ENCODE data around the gene LCE3D. TPM values are rescaled to one million over a fixed set of nuclear protein-coding genes. Genes with fewer than 3 reads are reported as not detected.

The LCE3D gene
- total and polyA plus RNA-seq, 2 donors (not counting 1 experiment from before 2014, with no cell fraction given): not detected

DNA sequence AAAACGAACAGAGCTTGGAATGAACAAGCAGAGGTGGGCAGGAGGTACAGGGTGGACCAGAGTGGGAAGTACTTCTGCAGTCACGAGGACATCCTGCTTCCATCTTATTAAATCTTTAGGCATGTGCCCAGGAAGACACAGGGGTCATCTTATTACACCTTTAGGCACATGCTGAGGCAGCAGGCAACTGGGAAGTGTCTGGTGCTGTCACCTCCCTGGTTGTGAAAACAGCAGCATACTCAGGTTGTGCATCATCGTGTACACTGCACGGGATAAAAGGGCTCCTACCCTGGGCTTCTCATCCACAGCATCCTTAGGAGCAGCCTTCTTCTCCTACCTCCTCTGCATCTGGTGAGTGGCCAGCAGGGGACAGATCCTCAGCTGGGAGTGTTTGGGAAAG is 19.6 kb upstream of the LCE3D start, which contains the start of gene LCE3C:
Gene LCE3C, plus strand, starts transcription at position 301 of the 400 bp plus-strand sequence. CDS start 498 bp downstream, outside the sequence.
- Histone ChIP-seq H3K27ac (ENCODE audit: insufficient read depth, low read length) (no peak within 1 kb of the TSS), H3K36me3 (ENCODE audit: control insufficient read depth, insufficient read depth, low read length) (no peaks in the 10 kb centered on the region), H3K79me2 (ENCODE audit: control insufficient read depth, insufficient read depth, low read length) (no peaks in the 10 kb centered on the region), H3K9ac (ENCODE audit: insufficient read depth, low read length) (no peak within 1 kb of the TSS), H2AFZ (ENCODE audit: low read length) (no peak within 1 kb of the TSS), H4K20me1 (ENCODE audit: control insufficient read depth, extremely low read depth, insufficient read depth, low read length) (no peaks in the 10 kb centered on the region), H3K27me3 (ENCODE audit: control insufficient read depth, insufficient read depth, low read length) (no peaks in the 10 kb centered on the region), H3K4me2 (ENCODE audit: extremely low read depth, insufficient read depth, low read length) (no peak within 1 kb of the TSS), H3K9me3 (ENCODE audit: control insufficient read depth, insufficient read depth, low read depth, low read length) (no peaks in the 10 kb centered on the region), H3K4me3 (replicated peaks in 1 of 4; ENCODE audit: control extremely low read depth in 1 of 4, insufficient read depth in 1 of 4, low read depth in 3 of 4, low read length in 4 of 4) (no peak within 1 kb of the TSS), H3K4me1 (ENCODE audit: control insufficient read depth, extremely low read depth, insufficient read depth, low read length) (no peaks in the 10 kb centered on the region)
- TF ChIP-seq EZH2 (IDR thresholded peaks at IDR 0.05; ENCODE audit: low read length, missing control alignments) (no peak), CTCF (conservative IDR thresholded peaks at IDR 0.05 in 1 of 2, IDR thresholded peaks at IDR 0.05 in 1 of 2; ENCODE audit: low read depth in 1 of 2, low read length in 2 of 2) (no peak)
- no peak for DNase-seq (ENCODE audit: low read depth in 2 of 2)

DNA sequence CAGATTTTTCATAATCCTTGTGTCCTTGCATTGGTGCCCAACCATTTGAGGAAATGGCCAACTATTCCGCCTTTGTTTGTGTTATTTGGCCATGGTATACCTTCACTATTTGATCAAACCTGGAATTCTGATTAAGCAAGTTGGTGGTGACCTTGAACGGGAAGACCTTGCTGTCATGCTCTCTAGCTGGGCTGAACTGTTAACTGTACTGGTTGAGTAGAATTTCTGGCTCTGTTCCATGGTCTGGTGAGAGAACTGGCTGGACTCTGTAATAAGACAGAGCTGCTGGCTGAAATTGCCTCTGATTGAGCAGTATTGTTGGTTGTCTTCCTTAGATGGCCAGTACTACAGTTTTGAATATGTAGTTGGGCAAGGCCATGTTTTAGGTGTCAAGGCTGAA is 16.7 kb upstream of the LCE3D start:
- Histone ChIP-seq H3K27me3 (ENCODE audit: control insufficient read depth, insufficient read depth, low read length) (no peaks in the 10 kb centered on the region), H3K4me1 (ENCODE audit: control insufficient read depth, extremely low read depth, insufficient read depth, low read length) (no peaks in the 10 kb centered on the region), H3K9me3 (ENCODE audit: control insufficient read depth, insufficient read depth, low read depth, low read length) (no peaks in the 10 kb centered on the region), H3K79me2 (ENCODE audit: control insufficient read depth, insufficient read depth, low read length) (no peaks in the 10 kb centered on the region), H2AFZ (ENCODE audit: low read length) (no peak overlapping the region), H3K36me3 (ENCODE audit: control insufficient read depth, insufficient read depth, low read length) (no peaks in the 10 kb centered on the region), H3K9ac (ENCODE audit: insufficient read depth, low read length) (no peak overlapping the region), H3K27ac (ENCODE audit: insufficient read depth, low read length) (no peak overlapping the region), H3K4me3 (replicated peaks in 1 of 4; ENCODE audit: control extremely low read depth in 1 of 4, insufficient read depth in 1 of 4, low read depth in 3 of 4, low read length in 4 of 4) (no peak overlapping the region), H4K20me1 (ENCODE audit: control insufficient read depth, extremely low read depth, insufficient read depth, low read length) (no peaks in the 10 kb centered on the region), H3K4me2 (ENCODE audit: extremely low read depth, insufficient read depth, low read length) (no peak overlapping the region)
- TF ChIP-seq EZH2 (IDR thresholded peaks at IDR 0.05; ENCODE audit: low read length, missing control alignments) (no peak), CTCF (conservative IDR thresholded peaks at IDR 0.05 in 1 of 2, IDR thresholded peaks at IDR 0.05 in 1 of 2; ENCODE audit: low read depth in 1 of 2, low read length in 2 of 2) (no peak)
- DNase-seq (ENCODE audit: low read depth in 2 of 2): no peak

- Histone ChIP-seq H3K9me3 (ENCODE audit: control insufficient read depth, insufficient read depth, low read depth, low read length) (no peaks in the 10 kb centered on the region), H3K4me2 (ENCODE audit: extremely low read depth, insufficient read depth, low read length) (no peak overlapping the region), H3K79me2 (ENCODE audit: control insufficient read depth, insufficient read depth, low read length) (no peaks in the 10 kb centered on the region), H3K4me1 (ENCODE audit: control insufficient read depth, extremely low read depth, insufficient read depth, low read length) (no peaks in the 10 kb centered on the region), H3K4me3 (replicated peaks in 1 of 4; ENCODE audit: control extremely low read depth in 1 of 4, insufficient read depth in 1 of 4, low read depth in 3 of 4, low read length in 4 of 4) (no peak overlapping the region), H2AFZ (ENCODE audit: low read length) (no peak overlapping the region), H3K36me3 (ENCODE audit: control insufficient read depth, insufficient read depth, low read length) (no peaks in the 10 kb centered on the region), H4K20me1 (ENCODE audit: control insufficient read depth, extremely low read depth, insufficient read depth, low read length) (no peaks in the 10 kb centered on the region), H3K9ac (ENCODE audit: insufficient read depth, low read length) (no peak overlapping the region), H3K27ac (ENCODE audit: insufficient read depth, low read length) (no peak overlapping the region), H3K27me3 (ENCODE audit: control insufficient read depth, insufficient read depth, low read length) (no peaks in the 10 kb centered on the region)
- DNase-seq (ENCODE audit: low read depth in 2 of 2): no peak
- TF ChIP-seq EZH2 (IDR thresholded peaks at IDR 0.05; ENCODE audit: low read length, missing control alignments) (no peak), CTCF (conservative IDR thresholded peaks at IDR 0.05 in 1 of 2, IDR thresholded peaks at IDR 0.05 in 1 of 2; ENCODE audit: low read depth in 1 of 2, low read length in 2 of 2) (no peak)
Measured at GRCh38 chr1:152585586-152585985, 5.3 kb upstream of the LCE3D start.

All from fibroblast of lung (primary cell).